Measurements from ENCODE around the gene MAML1.

MAML1 gene

DNA sequence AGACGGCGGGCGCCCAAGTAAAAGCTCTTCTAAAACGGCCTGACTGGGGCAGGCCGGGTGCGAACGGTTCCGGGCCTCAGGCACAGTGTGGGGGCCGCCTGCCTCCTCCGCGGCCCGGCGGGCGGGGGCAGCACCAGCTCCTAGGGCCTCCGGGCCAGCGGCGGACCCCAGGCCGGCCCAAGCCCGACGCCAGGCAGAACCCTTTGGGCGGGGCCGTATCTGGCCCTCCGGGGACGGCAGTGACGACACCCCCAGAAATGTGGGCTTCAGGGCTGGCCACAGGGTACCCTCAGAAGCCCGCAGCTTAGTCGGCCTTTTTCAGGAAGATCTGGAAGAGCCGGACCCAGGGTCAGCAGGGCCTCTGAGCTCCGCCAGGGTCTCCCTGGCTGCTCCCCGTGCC is 65.1 kb downstream of the MAML1 start:
- H3K36me3 Mint-ChIP-seq (ENCODE audit: low read depth): peaks cover 24% of the 10 kb centered on the region
- TF ChIP-seq, protein P1, sequence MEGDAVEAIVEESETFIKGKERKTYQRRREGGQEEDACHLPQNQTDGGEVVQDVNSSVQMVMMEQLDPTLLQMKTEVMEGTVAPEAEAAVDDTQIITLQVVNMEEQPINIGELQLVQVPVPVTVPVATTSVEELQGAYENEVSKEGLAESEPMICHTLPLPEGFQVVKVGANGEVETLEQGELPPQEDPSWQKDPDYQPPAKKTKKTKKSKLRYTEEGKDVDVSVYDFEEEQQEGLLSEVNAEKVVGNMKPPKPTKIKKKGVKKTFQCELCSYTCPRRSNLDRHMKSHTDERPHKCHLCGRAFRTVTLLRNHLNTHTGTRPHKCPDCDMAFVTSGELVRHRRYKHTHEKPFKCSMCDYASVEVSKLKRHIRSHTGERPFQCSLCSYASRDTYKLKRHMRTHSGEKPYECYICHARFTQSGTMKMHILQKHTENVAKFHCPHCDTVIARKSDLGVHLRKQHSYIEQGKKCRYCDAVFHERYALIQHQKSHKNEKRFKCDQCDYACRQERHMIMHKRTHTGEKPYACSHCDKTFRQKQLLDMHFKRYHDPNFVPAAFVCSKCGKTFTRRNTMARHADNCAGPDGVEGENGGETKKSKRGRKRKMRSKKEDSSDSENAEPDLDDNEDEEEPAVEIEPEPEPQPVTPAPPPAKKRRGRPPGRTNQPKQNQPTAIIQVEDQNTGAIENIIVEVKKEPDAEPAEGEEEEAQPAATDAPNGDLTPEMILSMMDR (IDR thresholded peaks at IDR 0.05): no peak

DNA sequence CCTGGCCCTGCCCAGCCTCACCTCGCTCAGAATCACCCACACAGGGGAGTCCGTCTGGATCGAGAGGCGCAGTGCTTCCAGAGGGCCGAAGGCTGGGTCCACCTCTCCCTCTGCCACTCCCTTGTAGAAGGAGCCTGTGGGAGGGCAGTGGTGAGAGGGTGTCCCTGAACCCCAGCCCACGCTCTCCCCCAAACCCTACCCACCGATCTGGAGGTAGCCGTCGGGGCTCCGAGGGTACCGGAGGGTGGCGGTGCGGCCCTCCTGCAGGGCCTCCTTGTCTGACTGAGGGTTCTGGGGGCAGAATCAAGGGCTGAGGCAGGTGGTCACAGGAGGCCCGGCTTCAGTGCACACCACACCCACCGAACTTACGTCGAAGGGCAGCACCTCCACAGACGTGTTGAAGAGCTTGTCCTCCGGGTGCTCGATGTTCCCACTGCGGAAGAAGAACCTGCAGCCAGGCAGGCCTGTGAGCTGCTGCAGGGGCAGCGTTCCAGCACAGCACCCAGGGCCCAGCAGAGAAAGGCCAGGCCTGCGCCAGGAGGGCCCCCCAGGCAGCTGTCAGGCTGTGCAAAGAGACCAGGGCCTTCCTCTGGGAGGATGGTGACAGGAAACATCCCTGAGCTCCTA is 65.6 kb downstream of the MAML1 start:
- no peak for DNase-seq
- H3K27ac Mint-ChIP-seq: no peak overlapping the region
- peaks cover 24% of the 10 kb centered on the region for H3K36me3 Mint-ChIP-seq (ENCODE audit: low read depth)
- no peak overlapping the region for H3K4me3 Mint-ChIP-seq
- TF ChIP-seq, protein P1 (IDR thresholded peaks at IDR 0.05): no peak
- peaks cover 28% of the 10 kb centered on the region for H3K4me1 Mint-ChIP-seq
- H3K27me3 Mint-ChIP-seq (ENCODE audit: low read depth, poor library complexity): peaks cover 6% of the 10 kb centered on the region
- no peaks in the 10 kb centered on the region for H3K9me3 Mint-ChIP-seq

More for the DNA sequence above, 65.1 kb downstream of the MAML1 start:
- Mint-ChIP-seq H3K27me3 (ENCODE audit: low read depth, poor library complexity) (peaks cover 6% of the 10 kb centered on the region), H3K27ac (peak overlapping the region; percentile 25), H3K9me3 (no peaks in the 10 kb centered on the region), H3K4me1 (peaks cover 24% of the 10 kb centered on the region), H3K4me3 (no peak overlapping the region)
- DNase-seq: no peak

DNA sequence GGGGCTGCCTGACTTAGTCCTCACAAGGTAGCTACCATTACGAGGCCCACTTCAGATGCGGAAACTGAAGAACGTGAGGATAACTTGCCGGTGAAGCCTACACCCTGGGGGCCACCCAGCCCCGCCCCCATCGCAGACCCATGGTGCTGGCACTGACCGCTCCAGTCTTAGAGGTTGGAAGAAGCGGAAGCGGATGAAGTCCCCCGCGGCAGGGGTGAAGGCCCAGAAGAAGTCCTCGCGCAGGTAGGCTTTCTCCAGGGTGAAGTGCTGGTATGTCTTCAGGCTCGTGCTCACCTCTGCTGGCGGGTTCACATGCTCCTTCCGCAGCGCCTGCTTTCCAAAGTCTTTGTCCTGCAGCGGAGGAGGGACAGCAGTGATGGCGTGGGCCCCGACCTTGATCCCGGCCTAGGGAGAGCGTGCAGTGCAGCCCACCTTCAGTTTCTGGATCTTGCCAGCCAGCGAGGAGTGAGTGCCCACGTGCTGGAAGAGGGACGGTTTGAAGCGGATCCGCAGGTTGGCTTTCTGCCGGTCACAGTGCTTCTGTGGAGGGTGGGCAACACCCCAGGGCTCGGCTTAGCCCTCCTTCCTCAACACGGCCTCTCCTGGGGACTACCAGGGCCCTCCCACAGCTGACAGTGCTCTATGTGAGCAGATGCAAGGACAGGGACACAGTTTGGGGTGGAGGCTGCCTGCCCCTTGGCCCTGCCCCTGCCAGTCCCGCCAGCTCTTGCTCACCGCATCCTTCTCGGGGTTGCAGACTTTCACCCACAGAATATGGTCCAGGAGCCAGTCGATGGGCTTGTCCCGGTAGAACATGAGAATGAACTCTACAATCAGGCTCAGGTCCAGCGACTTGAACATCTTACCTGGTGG is 66.4 kb downstream of the MAML1 start:
- H3K27ac Mint-ChIP-seq: no peak overlapping the region
- H3K4me1 Mint-ChIP-seq: peaks cover 35% of the 10 kb centered on the region
- TF ChIP-seq, protein P1 (IDR thresholded peaks at IDR 0.05): no peak
- peaks cover 24% of the 10 kb centered on the region for H3K36me3 Mint-ChIP-seq (ENCODE audit: low read depth)
- H3K9me3 Mint-ChIP-seq: no peaks in the 10 kb centered on the region
- no peak overlapping the region for H3K4me3 Mint-ChIP-seq
- H3K27me3 Mint-ChIP-seq (ENCODE audit: low read depth, poor library complexity): peaks cover 6% of the 10 kb centered on the region
- DNase-seq: no peak

DNA sequence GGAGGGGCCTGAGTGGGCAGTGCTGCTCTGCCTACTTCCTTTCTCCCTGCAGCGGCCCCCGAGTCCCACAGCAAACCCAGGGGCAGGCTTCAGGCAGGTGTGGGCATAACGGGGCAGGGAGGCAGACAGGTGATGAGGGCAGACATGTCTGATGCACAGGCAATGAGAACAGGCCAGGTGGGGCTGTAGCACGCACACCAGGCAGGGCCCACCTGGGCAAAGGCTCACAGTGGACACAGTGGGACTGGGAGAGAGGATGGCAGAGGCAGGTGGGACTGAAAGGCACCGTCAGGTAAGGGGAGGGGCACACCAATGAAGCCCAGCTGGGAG is 67.0 kb downstream of the MAML1 start:
- H3K27ac Mint-ChIP-seq: no peak overlapping the region

DNA sequence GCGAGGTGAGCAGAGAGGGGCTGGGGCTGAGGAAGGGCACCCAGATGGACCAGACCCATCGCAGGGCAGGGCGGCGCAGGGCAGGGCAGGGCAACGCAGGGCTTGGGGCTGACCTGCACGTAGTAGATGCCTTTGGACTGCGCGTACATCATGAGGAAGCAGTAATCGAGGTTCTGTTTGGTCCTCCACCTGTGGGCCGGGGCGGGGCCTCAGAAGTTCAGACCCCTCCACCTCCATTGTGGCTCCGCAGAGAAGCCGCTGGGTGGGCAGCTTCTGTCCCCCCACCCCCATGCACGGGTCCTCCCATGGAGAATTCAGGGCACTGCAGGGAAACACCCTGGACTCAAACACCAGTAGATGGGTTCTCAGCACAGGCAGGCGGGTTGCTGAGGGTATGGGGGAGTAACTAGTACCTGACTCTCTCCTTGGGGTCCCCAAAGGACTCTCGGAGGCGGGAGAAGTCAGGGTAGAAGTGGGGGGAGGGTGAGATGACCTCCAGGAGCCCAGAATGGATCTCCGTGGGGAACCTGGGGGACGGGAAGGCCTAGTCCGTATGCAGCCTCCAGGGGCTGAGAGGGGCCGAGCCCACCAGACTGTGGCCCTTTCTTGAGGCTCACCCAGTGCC is 67.6 kb downstream of the MAML1 start:
- Mint-ChIP-seq H3K27ac (no peak overlapping the region), H3K9me3 (no peaks in the 10 kb centered on the region), H3K4me1 (peaks cover 41% of the 10 kb centered on the region)

More for the DNA sequence above, 67.0 kb downstream of the MAML1 start:
- DNase-seq: no peak
- no peak overlapping the region for H3K4me3 Mint-ChIP-seq
- peaks cover 24% of the 10 kb centered on the region for H3K36me3 Mint-ChIP-seq (ENCODE audit: low read depth)
- no peaks in the 10 kb centered on the region for H3K9me3 Mint-ChIP-seq
- peaks cover 6% of the 10 kb centered on the region for H3K27me3 Mint-ChIP-seq (ENCODE audit: low read depth, poor library complexity)
- TF ChIP-seq, protein P1 (IDR thresholded peaks at IDR 0.05): no peak
- peaks cover 40% of the 10 kb centered on the region for H3K4me1 Mint-ChIP-seq

More for the DNA sequence above, 67.6 kb downstream of the MAML1 start:
- H3K27me3 Mint-ChIP-seq (ENCODE audit: low read depth, poor library complexity): peaks cover 6% of the 10 kb centered on the region
- peaks cover 24% of the 10 kb centered on the region for H3K36me3 Mint-ChIP-seq (ENCODE audit: low read depth)
- H3K4me3 Mint-ChIP-seq: no peak overlapping the region
- TF ChIP-seq, protein P1 (IDR thresholded peaks at IDR 0.05): no peak
- no peak for DNase-seq
